Inflammatory macrophage (primary cell): ENCODE results near the gene NEURL2.
A peak's percentile ranks its signal among the peaks of the same experiment; 100 is the strongest.
"Not testable (repeated sequence)": the region's sequence is repeated elsewhere in the genome, so short reads cannot be mapped to it uniquely, and the experiment has no call there.

Source experiments
- DNase-seq, 2 donors: peaks; one replicate each; pipeline ENCODE4 v3.0.0-alpha.2; 2020 to 2022

Gene NEURL2

GRCh38 chr20:45919542-45920399 is 28.8 kb upstream of the NEURL2 start:
- DNase-seq, result no peak

GRCh38 chr20:45918779-45919537 is 27.9 kb upstream of the NEURL2 start:
- no peak for DNase-seq

- DNase-seq, result peak; percentile 41 to 47
These were observed 27.3 kb upstream of the NEURL2 start for GRCh38 chr20:45918182-45918737.

GRCh38 chr20:45917790-45918141 is 26.8 kb upstream of the NEURL2 start:
- no peak for DNase-seq

GRCh38 chr20:45913116-45913515 is 22.1 kb upstream of the NEURL2 start:
- peak; percentile 68 to 81 for DNase-seq

- DNase-seq, result no peak
These were observed 21.3 kb upstream of the NEURL2 start for GRCh38 chr20:45912344-45912682.

GRCh38 chr20:45911486-45912343 is 20.7 kb upstream of the NEURL2 start, which contains the start of gene PLTP:
Gene PLTP, minus strand, starts transcription at chr20:45912155. Its CDS starts 703 bp downstream, at chr20:45911452.
- peak in 1 of 2 donors; percentile 28 for DNase-seq

- DNase-seq, result peak; percentile 97 to 99
These were observed 19.9 kb upstream of the NEURL2 start for GRCh38 chr20:45910670-45911485.

- peak; percentile 67 to 69 for DNase-seq
These were observed 19.0 kb upstream of the NEURL2 start for GRCh38 chr20:45909817-45910669.

- DNase-seq, result no peak
These were observed 18.4 kb upstream of the NEURL2 start for GRCh38 chr20:45909336-45909808.

- DNase-seq, result no peak
These were observed 17.1 kb upstream of the NEURL2 start for GRCh38 chr20:45908084-45908483.

GRCh38 chr20:45907219-45907948 is 16.4 kb upstream of the NEURL2 start:
- DNase-seq, result no peak

GRCh38 chr20:45905505-45906079 is 14.6 kb upstream of the NEURL2 start:
- no peak for DNase-seq

- no peak for DNase-seq
These were observed 13.8 kb upstream of the NEURL2 start for GRCh38 chr20:45904583-45905504.

- DNase-seq, result no peak
These were observed 11.2 kb upstream of the NEURL2 start for GRCh38 chr20:45902199-45902701.

- DNase-seq, result not testable (repeated sequence)
These were observed 10.3 kb upstream of the NEURL2 start for GRCh38 chr20:45901332-45901731.

GRCh38 chr20:45899046-45899835 is 8.2 kb upstream of the NEURL2 start:
- no peak for DNase-seq
